GM11168 (cell line): ENCODE data around the gene FHL2.
"Not testable (repeated sequence)": the region's sequence is repeated elsewhere in the genome, so short reads cannot be mapped to it uniquely, and the experiment has no call there.

Experiments
- in situ Hi-C: fragments of 300-500 bp; cut with MboI; formaldehyde crosslinking; loops from one replicate; pipeline ENCODE4 v1.12.0; 2022; ENCODE audit warnings: low sequenced_read_pairs; ENCODE audit not compliant: unreplicated experiment

The FHL2 gene

DNA sequence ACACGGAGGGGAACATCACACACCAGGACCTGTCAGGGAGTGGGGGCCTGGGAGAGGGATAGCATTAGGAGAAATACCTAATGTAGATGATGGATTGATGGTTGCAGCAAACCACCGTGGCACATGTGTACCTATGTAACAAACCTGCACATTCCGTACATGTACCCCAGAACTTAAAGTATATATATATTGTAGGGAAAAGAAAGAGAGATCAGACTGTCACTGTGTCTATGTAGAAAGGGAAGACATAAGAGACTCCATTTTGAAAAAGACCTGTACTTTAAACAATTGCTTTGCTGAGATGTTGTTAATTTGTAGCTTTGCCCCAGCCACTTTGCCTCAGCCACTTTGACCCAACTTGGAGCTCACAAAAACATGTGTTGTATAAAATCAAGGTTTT lies 26.0 kb upstream of the FHL2 start:
- in situ Hi-C loops = not testable (repeated sequence)

DNA sequence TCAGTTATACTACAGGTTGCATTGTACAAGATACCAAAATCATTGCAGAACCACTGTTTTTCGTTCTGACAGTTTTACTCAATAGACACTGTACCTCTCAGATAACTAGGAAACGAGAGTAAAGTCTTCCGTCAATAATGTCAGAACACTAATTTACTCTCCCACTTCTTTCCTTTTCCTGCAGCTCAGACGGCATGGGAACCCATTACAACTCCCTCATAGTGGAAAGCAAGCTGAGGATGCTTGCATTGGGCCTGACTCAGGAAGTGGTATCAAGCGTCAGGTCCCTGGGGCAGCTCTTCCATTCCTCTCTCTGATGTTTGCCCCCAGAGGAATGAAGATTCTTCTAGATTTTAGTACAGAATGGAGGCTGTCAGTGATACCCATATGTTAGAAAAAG lies 23.9 kb upstream of the FHL2 start:
- in situ Hi-C loops = no loop called here

DNA sequence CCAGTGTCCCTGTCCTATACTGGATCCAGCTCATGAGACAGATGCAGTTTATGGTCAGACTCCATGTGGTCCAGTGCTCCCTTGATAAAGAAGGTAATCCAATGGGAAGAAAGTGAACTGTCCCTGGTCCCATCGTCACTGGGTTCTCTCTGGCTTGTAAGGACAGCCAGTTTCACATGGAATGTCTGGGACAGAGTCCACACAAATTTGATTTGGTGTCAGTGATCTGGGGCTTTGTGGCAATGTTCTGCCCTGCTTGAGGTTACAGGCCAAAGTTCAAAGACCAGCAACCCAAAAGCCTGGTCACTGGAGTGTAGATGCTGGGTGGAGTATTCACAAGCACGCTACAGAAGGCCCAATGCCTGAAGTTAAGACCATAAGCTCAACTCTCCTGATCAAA lies 22.2 kb upstream of the FHL2 start:
- in situ Hi-C loops = no loop called here

DNA sequence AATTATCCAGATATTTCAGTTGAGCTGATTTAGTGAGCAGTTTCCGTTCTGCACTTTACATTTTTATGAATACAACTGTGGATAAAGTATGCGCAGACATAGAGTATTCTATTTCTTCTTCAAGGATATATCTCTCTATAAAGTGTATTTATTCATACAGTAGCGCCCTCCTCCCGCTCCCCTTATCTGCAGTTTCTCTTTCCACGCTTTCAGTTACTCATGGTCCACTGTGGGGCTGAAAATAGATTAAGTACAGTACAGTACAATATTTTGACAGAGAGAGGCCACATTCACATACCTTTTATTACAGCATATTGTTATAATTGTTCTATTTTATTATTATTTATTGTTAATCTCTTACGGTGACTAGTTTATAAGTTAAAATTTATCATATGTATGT lies 19.7 kb upstream of the FHL2 start:
- in situ Hi-C loops = no loop called here

DNA sequence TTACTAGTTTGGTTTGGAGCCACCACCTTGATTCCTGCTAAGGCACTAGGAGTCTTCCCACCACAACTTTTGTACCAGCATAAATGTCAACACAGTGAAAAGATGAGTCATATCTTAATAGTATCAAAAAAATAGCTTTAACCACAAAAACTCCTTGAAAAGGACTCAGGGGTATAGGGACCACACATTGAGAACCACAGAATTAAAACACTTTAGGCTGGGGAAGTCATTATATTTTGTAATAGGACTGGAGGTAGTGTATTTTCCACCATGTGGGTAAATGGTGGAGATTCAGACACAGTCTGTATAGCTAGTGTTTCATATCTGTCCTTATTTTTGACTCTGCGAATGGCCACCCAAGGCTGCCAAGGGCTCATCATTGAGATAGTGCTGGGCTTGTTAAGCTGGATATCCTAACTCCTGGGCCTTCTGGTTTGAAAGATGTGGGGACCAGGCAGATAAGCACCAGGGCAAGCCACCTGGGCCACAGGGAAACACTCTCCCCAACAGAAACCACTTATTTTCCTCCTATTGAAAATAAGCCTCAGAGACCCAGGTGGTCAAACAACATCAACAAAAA lies 19.1 kb upstream of the FHL2 start:
- in situ Hi-C loops = no loop called here

DNA sequence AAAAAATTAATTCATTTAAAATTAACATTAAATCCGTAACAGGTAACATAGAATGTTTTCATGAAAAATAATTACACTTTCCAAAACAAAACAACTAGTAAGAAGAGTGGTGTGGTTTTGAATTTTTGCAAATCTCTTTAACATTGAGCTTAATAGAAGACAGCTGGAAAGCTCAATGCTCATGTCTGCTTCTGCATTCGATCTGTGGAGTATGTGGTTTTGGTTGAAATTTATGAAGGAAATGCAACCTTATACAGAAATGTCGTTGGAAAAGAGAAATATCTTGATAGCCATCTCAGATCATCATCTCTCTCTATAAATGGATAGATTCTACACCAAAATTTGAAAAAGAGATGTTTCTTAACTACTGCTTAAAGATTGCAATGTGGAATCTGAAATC lies 17.3 kb upstream of the FHL2 start:
- in situ Hi-C loops = no loop called here

DNA sequence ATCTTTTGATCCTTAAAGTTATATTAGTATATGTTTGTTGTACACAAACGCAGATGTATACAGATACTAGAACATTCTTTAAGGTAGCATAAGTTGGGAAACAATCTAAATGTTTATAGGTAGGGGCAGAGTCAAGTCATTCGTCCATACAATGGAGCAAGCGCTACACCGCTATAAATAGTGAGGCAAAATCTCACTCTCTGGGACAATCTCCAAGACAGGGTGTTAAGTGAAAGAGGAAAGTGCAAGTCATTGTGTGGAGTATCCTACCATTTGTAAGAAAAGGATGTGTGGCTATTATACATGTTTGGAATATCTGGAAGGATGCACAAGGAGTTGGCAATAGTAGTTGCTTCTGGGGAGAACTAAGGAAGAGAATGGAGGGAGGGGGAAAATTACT lies 16.2 kb upstream of the FHL2 start:
- in situ Hi-C loops = no loop called here

DNA sequence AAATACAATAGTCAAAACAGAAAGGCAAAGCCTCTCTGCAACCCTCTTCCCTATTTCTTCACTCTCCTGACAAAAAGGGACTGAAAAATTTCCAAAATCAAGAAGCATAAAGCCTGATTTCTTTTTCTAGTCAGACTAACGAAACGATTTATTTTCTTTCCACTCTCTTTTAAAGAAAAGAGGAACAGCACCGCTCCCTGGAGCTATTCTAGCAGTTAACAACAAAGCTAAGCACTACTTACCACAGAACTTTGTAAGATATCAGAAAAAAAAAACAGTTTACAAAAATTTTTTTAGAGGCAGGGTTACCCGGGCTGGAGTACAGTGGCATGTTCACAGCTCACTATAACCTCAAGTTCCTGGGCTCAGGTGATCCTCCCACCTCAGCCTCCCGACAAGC lies 14.4 kb upstream of the FHL2 start:
- in situ Hi-C loops = no loop called here

DNA sequence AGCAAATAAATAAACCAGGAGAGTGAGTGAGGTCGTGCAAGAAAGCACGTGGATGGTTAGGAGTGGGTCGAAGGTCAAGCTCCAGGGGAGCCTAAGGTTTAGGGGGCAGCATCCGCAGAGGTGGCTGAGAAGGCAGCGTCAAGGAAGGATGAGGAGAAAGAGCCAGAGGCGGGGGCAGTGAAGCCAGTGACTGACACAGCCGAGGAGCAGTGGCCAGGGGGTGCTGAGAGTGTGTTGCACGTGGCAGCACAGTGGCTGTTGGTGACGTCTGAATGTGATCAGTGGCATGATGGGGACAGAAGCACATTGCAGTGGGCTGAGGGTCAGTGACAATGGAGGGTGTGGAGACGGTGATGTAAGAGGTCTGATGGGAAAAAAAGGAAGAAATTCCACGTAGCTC lies 13.7 kb upstream of the FHL2 start:
- in situ Hi-C loops = no loop called here

DNA sequence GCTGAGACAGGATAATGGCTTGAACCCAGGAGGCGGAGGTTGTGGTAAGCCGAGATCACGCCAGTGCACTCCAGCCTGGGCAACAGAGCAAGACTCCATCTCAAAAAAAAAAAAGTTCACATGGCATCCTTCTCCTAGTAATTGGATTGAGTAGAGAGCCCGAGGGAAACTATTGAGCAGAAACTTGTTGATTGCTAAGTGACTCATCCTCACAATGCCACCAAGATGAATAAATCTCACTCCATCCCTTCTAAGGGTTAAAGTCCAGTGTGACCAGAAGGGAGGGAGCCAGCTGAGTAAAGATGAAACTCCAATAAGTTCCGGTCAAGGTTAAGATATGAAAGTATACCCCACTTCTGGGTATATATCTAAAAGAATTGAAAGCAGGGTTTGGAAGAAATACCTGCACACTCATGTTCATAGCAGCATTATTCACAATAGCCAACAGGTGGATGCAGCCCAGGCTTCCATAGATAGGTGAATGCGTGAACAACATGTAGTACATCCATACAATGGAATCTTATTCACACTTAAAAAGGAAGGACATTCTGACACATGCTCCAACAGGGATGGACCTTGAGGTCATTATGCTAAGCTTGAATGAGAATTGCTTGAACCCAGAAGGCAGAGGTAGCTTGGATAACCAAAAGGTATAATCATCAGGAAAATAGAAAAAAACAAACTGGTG lies 13.0 kb upstream of the FHL2 start:
- in situ Hi-C loops = no loop called here

DNA sequence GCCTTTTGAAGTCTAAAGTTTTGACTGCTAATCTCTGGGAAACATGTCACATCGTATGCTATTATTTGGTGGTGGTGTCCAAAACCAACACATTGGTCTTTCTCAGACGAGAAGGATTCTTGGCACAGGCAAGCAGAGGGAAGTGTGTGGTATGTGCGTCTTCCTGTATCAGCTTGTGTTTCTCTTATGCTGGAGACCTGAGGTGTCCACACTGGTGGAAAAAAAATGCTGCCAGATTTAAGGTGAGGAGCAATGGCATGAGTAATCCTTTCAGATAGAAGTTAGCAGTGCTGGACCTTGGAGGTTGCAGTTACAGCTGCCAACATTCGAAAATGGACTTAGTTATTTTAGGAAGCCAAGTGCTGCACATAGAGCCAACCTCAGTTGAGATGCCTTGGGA lies 11.7 kb upstream of the FHL2 start:
- in situ Hi-C loops = no loop called here

DNA sequence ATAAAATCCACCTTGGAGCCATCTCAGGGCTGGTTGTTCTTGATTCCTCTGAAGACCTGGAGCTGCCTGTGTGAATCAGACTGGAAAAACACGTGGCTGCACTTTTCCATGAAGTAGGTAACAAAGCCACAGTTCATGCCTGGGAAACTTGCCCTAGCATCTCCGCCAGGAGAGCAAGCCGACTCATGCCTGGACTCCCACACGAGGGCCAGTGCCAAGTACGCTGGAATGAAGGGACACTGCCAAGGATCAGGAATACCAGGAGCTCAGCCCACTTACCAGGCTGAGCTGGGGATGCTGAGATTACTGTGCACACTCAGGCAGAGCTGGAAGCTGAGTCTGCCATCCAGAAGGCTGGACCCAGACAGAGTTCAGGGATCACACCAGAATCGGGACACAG lies 10.9 kb upstream of the FHL2 start:
- in situ Hi-C loops = no loop called here

DNA sequence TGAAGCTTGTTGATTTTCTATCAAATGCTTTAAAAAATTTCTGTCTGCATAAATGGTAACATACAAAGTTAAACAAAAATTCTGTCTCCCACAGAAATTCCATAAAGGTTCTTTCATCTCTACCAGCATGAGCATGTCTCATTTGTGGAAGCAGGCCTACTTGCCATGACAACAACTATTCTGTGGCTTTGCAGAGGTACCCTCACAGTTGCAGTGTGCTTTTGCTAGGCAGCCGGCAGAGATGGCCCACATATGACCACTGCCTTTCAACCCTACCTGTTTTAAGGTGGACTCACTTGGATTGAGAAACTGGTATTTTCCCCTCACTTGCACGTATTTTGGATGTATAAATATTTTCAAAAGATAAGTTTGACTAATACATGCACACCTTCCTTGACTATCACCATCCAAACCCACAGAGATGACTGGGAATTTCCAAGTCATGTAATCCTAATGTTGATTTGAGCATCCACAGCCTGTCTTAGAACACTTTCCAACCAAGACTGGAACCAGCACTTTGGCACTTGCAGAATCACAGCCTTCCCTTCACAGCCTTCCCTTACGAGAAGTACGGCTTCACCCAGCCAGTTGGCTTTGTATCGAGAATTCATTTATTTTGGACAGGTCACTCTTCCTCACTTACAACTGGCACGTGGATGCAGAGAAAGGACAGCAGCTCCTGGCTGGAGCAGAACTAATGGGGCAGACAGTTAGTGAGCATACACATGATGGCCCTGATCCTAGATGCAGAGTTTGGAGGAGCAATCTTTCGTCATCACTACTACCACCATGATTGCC lies 9.3 kb upstream of the FHL2 start:
- in situ Hi-C loops = no loop called here

DNA sequence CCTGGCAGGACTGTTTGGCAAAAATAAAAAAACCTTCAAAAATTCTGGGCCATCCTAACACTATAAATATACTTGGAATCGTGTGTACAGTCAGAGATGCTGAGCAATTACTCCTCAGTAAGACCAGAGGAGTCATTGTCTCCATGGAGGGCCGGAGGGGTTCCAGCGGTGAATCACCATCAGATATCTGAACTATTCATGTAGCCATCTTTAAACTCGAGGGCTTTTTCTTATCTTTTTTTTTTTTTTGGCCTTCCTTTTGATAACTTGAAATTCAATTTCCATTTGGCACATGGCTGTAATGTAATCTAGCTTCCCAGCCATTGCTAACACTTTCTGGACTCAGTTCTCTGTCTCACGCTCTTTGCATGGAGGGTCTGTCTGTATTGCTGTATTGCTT lies 7.4 kb upstream of the FHL2 start:
- in situ Hi-C loops = no loop called here

DNA sequence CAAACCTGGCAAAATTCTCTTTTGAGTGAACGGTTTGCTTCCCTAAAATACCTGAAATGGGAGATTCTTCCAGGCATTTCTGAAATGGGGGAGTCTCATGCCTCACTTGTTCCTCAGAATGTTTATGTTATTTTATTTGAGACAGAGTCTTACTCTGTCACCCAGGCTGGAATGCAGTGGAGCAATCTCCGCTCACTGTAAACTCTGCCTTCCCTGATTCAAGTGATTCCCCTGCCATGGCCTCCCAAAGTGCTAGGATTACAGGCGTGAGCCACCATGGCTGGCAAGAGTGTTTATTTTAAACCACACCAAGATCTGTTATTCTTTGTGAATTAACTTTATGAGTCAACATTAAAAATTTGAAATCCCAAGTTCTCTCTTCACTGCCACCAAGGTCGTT lies 6.4 kb upstream of the FHL2 start:
- in situ Hi-C loops = no loop called here

DNA sequence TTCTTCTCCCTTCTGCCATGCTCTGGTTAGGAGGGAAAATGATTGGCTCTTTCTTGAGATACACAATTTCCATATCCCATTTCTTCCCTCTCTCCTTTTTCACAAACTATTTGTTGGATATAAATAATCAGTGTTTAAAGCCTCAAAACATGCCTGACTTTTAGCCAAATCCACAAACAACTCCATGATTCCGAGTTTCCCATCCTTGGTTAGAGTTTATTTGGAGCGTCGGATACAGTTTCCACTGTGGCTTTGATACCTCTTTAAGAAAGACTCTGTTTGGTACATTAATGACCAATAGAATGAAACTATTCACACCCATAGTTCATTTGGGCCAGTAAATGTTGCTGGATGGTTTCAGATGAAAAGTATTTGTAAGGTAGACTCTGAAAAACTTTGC lies 5.9 kb upstream of the FHL2 start:
- in situ Hi-C loops = no loop called here

DNA sequence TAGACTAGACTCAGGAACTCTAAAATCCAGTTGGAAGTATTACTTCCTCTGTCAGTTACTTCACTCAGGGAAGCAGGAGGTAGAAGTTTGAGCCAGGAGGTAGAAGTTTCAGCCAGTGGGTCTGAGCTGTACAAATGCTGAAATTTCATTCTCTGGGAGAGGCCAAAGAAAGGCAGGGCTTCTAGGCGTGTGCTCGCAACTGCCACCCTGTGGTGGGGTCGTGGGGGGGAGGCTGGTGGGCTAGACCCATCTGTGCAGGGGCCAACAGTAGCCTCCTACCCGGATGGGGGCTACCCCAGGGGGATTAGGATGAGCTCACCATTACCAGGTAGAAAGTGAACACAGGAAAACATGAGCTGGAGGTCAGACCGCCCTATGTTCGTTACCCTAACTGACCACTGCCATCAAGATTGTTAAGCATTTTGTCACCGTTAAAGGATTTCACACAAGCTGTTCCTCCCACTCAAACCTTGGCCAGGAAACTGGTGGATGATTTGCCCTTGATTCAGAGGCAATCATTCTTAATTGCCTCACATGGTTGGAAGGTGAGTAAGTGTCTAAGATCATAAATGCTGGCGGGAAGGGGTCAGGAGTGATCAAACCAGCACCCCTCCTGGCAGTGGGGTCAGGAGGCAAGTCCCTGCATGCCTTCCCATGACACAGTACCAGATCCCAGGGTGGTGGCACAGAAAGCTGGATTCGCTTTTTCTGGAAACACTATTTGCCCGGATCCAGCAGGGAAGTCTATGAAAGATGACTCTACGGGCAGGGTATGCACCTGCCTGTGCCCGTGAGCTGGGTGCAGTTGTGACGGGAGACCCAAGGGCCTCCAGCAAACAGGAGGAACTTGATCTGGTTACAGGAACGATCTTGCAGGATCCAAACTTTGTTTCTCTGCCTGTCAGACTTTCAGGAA lies 5.2 kb upstream of the FHL2 start:
- in situ Hi-C loops = no loop called here

DNA sequence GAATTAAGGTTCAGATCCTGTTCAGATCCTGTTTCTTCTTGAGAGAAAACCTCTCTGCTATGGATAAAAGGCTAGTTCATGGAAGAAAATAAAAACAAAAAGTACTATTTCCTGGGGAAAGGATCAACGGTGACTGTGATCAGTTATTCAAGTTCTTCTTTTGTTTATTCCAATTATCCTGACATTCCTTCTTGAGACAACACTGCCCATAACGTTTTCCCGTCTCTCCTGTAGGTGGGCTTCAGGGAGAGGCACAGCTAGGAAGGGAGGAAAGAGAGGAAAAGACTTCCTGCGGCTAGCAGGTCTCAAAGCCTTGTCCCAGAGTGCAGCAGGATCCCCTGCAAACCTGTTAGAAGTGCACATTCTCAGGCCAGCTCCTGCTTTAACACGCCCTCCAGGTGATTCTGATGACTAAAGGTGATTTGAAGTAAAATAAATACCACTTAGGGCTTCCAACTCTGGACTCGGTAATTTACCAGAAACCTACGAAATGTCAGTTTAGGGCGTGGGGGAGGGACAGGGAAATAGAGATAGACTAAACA lies 4.5 kb upstream of the FHL2 start:
- in situ Hi-C loops = no loop called here

DNA sequence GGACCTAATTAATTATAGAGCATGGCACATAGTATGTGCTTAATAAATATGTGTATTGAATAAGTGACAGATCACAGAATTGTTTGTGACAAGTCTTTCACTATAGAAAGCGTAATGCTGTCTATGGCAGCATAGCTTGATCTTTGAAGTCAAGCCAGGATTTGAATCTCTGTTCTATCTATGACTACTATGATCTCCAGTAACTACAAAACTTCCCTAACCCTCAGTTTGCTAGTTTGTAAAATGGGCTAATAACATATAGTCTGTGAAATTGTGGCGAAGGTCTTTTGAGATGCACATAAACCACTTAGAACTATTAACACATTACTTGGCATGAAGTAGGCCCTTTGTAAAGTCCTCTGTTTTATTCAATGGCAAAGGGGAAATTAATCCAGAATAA lies 4.0 kb upstream of the FHL2 start:
- in situ Hi-C loops = no loop called here

DNA sequence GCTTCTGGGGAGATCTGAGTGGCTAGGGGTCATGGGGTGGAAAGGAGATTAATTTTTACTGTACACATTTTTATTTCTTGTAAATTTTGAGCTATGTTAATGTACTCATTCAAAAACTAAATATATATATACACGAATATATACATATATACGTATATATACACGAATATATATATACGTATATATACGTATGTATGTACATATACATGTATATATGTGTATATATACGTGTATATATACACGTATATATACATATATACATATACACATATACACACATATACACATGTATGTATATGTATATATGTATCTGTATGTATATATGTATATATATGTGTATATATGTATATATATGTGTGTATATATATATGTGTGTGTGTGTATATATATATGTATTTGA lies 3.0 kb upstream of the FHL2 start:
- in situ Hi-C loops = no loop called here
